Skeletal muscle satellite cell (primary cell): Measurements from ENCODE around the gene RPL10A.

ENCODE experiments used
- H3K27me3 ChIP-seq: 2 replicates; pipeline ENCODE4 v1.7.0; 2013; ENCODE audit warnings: low read length; ENCODE audit not compliant: control insufficient read depth, insufficient read depth
- H3K36me3 ChIP-seq: 2 replicates; pipeline ENCODE4 v1.7.0; 2013; ENCODE audit warnings: mild to moderate bottlenecking, control low read depth, low read length; ENCODE audit not compliant: insufficient read depth
- H3K4me1 ChIP-seq: 2 replicates; pipeline ENCODE4 v1.7.0; 2013; ENCODE audit warnings: low read length; ENCODE audit not compliant: control insufficient read depth, insufficient read depth
- H3K4me2 ChIP-seq: 2 replicates; pipeline ENCODE4 v1.7.0; 2013; ENCODE audit warnings: mild to moderate bottlenecking, low read length
- H3K4me3 ChIP-seq: 2 replicates; pipeline ENCODE4 v1.7.0; 2013; ENCODE audit warnings: low read length
- H3K9ac ChIP-seq: 2 replicates; pipeline ENCODE4 v1.7.0; 2013; ENCODE audit warnings: mild to moderate bottlenecking, low read depth, low read length, moderate library complexity
- H3K9me3 ChIP-seq: replicated peaks from 2 replicates; pipeline ENCODE4 v1.7.0; 2013; ENCODE audit warnings: mild to moderate bottlenecking, control low read depth, low read length

The RPL10A gene

GRCh38 chr6:35470663-35471120, 2.5 kb downstream of the RPL10A start:
- Histone ChIP-seq H3K4me3 (peak overlapping the region; percentile 95), H3K36me3 (peaks cover 73% of the 10 kb centered on the region), H3K9ac (peak overlapping the region; percentile 100), H3K27me3 (no peaks in the 10 kb centered on the region), H3K4me1 (peaks cover 31% of the 10 kb centered on the region), H3K4me2 (peak overlapping the region; percentile 91), H3K9me3 (no peaks in the 10 kb centered on the region)

DNA sequence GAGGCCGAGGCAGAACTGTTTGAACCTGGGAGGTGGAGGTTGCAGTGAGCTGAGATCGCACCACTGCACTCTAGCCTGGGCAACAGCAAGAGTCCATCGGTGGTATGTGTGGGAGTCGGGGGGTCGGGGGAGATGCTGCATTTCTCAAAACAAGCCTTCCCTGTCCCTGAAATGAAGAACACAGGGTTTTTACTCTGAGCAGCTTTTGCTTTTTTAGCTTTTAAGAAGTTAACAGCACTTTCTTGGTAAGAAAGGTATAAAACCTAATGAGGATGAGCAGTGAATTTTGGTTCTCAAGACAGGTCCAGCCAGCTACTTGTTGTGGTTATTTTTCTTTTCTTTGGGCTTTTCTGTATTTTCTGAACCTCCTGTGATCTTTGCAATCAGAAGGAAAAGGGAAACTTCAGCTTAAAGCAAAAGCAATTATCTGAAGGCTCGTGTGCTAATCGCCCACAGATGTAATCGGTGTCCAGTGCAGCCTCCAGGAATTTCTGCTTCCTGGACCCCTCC, 3.7 kb downstream of the RPL10A start:
- H3K4me3 ChIP-seq = peak overlapping the region; percentile 95
- H3K9me3 ChIP-seq = no peaks in the 10 kb centered on the region
- H3K4me1 ChIP-seq = peaks cover 31% of the 10 kb centered on the region
- H3K4me2 ChIP-seq = peak overlapping the region; percentile 21
- H3K9ac ChIP-seq = peak overlapping the region; percentile 3
- H3K27me3 ChIP-seq = no peaks in the 10 kb centered on the region
- H3K36me3 ChIP-seq = peaks cover 73% of the 10 kb centered on the region

DNA sequence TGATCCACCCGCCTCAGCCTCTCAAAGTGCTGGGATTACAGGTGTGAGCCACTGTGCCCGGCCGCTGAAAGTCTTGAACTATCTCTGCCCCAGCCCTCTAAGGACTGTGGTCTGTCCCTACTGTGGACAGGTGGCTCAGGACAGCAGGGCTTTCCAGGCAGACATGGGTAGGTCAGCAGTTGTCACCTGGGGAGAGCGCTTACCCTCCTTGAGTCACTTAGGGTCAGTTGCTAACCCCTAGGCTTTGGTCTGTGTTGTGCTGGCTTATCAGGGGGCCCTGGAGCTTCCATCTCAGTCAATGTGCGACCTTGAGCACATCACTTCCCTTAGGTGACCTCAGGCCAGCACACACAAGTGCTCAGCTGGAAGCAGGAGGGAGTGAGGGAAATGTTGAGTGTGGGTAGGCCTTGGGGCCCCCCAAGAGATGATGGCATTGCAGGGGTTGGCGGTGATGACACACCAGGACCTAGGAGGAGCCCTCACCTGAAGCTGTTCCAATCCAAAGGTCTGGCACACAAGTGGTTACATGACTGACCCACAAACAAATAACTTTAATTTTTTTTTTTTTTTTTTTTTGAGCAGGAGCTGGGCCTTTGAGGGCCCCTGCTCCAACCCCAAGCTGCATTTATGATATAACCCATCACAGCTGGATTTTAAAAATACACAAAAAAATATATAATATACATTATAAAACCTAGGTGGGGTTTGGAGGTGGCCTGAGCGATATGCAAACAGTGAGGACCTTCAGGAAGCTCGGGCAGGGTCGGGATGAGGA, 5.1 kb downstream of the RPL10A start:
- peaks cover 87% of the 10 kb centered on the region for H3K36me3 ChIP-seq
- no peak overlapping the region for H3K4me2 ChIP-seq
- no peak overlapping the region for H3K9ac ChIP-seq

GRCh38 chr6:35473850-35474130, 5.6 kb downstream of the RPL10A start:
- H3K4me2 ChIP-seq = no peak overlapping the region
- H3K9me3 ChIP-seq = no peaks in the 10 kb centered on the region
- H3K9ac ChIP-seq = no peak overlapping the region
- H3K36me3 ChIP-seq = peaks cover 86% of the 10 kb centered on the region
- H3K4me3 ChIP-seq = no peak overlapping the region
- peaks cover 25% of the 10 kb centered on the region for H3K4me1 ChIP-seq
- H3K27me3 ChIP-seq = no peaks in the 10 kb centered on the region

More for the DNA sequence above, 5.1 kb downstream of the RPL10A start:
- no peaks in the 10 kb centered on the region for H3K27me3 ChIP-seq
- H3K9me3 ChIP-seq = no peaks in the 10 kb centered on the region
- no peak overlapping the region for H3K4me3 ChIP-seq
- peaks cover 25% of the 10 kb centered on the region for H3K4me1 ChIP-seq

- H3K9me3 ChIP-seq = no peaks in the 10 kb centered on the region
- H3K4me1 ChIP-seq = peaks cover 25% of the 10 kb centered on the region
- H3K36me3 ChIP-seq = peaks cover 84% of the 10 kb centered on the region
- H3K9ac ChIP-seq = no peak overlapping the region
- H3K27me3 ChIP-seq = no peaks in the 10 kb centered on the region
- H3K4me2 ChIP-seq = no peak overlapping the region
- no peak overlapping the region for H3K4me3 ChIP-seq
Observed at GRCh38 chr6:35474131-35474941, 6.1 kb downstream of the RPL10A start.

- Histone ChIP-seq H3K9ac (no peak overlapping the region), H3K4me1 (peaks cover 23% of the 10 kb centered on the region), H3K4me2 (no peak overlapping the region), H3K36me3 (peaks cover 83% of the 10 kb centered on the region), H3K27me3 (no peaks in the 10 kb centered on the region), H3K4me3 (no peak overlapping the region), H3K9me3 (no peaks in the 10 kb centered on the region)
Observed at GRCh38 chr6:35474942-35475570, 6.9 kb downstream of the RPL10A start.

DNA sequence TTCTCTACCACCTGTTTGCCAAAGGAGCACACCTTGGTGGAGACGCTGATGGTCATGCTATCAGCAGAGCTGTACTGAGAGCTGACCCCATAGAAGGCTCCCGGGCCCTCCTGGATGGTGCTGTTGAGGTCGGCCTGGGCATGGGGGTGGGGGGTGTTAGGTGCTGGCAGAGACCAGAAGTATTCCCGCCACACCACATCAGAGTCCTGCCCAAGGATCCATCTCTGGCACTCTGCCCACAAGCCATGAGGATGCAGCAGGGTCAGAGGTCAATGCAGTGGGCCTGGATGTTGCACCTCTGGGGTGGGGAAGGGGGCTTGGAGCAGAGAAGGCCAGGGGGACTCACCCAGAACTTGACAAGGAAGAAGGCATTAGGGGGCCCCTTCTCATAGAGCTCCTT, 7.4 kb downstream of the RPL10A start:
- no peak overlapping the region for H3K4me3 ChIP-seq
- peaks cover 18% of the 10 kb centered on the region for H3K4me1 ChIP-seq
- no peaks in the 10 kb centered on the region for H3K27me3 ChIP-seq
- H3K9me3 ChIP-seq = no peaks in the 10 kb centered on the region
- no peak overlapping the region for H3K9ac ChIP-seq
- peaks cover 82% of the 10 kb centered on the region for H3K36me3 ChIP-seq
- no peak overlapping the region for H3K4me2 ChIP-seq

DNA sequence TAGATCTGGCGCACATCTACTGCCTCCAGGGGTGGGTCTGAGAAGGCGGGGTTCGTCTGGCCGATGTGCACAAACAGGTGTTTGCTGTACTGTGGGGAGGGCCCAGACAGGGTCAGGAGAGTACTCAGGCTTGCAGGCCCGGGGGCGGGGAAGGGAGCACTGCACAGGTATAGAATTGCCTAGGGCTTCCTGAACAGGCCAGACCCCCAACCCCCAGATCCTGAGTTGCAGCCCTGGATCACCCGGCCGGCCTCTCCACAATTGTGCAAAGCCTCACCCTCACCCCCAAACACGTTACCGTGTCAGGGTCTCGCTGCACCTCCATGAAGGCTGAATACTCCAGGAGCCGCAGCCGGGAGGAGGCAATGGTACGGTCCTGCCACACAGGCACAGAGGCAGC, 7.8 kb downstream of the RPL10A start:
- Histone ChIP-seq H3K36me3 (peaks cover 80% of the 10 kb centered on the region), H3K4me1 (peaks cover 13% of the 10 kb centered on the region), H3K4me3 (no peak overlapping the region), H3K9ac (no peak overlapping the region), H3K9me3 (no peaks in the 10 kb centered on the region), H3K27me3 (no peaks in the 10 kb centered on the region), H3K4me2 (no peak overlapping the region)

GRCh38 chr6:35477028-35477427, 8.8 kb downstream of the RPL10A start:
- Histone ChIP-seq H3K27me3 (no peaks in the 10 kb centered on the region), H3K4me3 (no peak overlapping the region), H3K4me1 (peaks cover 3% of the 10 kb centered on the region), H3K4me2 (no peak overlapping the region), H3K9me3 (no peaks in the 10 kb centered on the region), H3K36me3 (peaks cover 77% of the 10 kb centered on the region), H3K9ac (no peak overlapping the region)

DNA sequence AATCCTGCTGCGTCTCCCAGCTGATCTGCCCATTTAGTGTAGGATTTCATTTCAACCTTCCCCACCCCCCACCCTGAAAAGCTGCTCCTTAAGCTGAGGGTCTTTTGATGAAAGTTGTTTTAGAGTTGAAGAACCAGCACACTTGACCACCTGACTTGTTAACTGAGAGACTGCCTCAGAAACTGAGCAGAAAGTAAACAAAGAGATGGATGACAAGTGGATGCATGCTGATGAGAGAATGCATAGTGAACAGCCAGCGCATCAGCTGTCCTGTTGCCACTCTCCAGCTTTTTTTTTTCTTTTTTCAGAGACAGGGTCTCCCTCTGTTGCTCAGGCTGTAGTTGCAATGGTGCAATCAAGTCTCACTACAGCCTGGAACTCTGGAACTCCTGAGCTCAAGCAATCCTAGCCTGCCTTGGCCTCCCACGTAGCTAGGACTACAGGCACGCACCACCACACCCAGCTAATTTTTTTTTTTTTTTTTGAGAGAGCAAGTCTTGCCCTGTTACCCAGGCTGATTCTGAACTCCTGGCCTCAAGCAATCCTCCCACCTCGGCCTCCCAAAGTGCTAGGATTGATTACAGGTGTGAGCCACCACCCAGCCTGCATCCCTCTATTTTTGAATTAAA, 9.5 kb downstream of the RPL10A start:
- Histone ChIP-seq H3K4me2 (no peak overlapping the region), H3K36me3 (peaks cover 76% of the 10 kb centered on the region), H3K9ac (no peak overlapping the region), H3K9me3 (no peaks in the 10 kb centered on the region), H3K27me3 (no peaks in the 10 kb centered on the region), H3K4me3 (no peak overlapping the region), H3K4me1 (no peaks in the 10 kb centered on the region)

GRCh38 chr6:35478259-35478658, 10.1 kb downstream of the RPL10A start:
- no peak overlapping the region for H3K4me3 ChIP-seq
- H3K4me2 ChIP-seq = no peak overlapping the region
- peaks cover 76% of the 10 kb centered on the region for H3K36me3 ChIP-seq
- H3K27me3 ChIP-seq = no peaks in the 10 kb centered on the region
- no peaks in the 10 kb centered on the region for H3K4me1 ChIP-seq
- no peaks in the 10 kb centered on the region for H3K9me3 ChIP-seq
- no peak overlapping the region for H3K9ac ChIP-seq
